Hematopoietic multipotent progenitor cell treated with erythropoietin and hydrocortisone succinate and interleukin-3 and kit ligand, for 17 days (in vitro differentiated cells): ENCODE data around the gene ADAP1.

ENCODE experiments used
- DNase-seq: peaks from one replicate; pipeline ENCODE4 v3.0.0-alpha.2; 2015; ENCODE audit warnings: low spot score

Gene ADAP1

GRCh38 chr7:862157-862556, 92.3 kb downstream of the ADAP1 start:
- no peak for DNase-seq

GRCh38 chr7:861222-861621, 93.3 kb downstream of the ADAP1 start:
- DNase-seq: no peak

DNA sequence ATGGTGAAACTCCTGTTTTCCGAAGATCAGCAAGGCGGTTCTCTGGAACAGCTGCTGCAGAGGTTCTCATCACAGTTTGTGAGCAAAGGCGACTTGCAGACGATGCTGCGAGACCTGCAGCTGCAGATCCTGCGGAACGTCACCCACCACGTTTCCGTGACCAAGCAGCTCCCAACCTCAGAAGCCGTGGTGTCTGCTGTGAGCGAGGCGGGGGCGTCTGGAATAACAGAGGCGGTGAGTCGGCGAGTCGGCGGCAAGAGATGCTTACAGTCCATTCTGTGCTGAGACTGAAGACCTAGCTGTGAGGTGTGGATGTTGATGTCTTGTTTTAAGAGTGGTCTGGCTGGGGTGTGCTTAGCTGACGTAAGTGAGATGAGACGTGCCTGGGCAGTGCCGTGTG, 94.3 kb downstream of the ADAP1 start:
- no peak for DNase-seq

- DNase-seq: no peak
Measured at GRCh38 chr7:859359-860030, 95.0 kb downstream of the ADAP1 start.

DNA sequence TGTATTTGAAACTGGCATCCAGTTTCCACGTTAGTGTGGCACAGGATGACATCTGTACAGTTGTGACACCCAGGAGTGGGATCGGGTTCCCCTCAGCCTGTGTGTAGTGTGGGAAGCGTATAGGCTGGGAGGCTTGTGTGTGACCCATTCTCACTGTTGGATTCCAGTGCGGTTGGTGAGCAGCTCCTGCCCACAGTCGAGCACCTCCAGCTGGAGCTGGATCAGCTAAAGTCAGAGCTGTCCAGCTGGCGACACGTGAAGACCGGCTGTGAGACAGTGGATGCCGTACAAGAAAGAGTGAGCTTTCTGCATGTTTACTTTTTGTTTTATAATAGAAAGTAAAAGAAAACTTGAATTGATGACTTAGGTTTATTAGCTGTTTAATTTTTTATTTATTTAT, 96.8 kb downstream of the ADAP1 start:
- no peak for DNase-seq

DNA sequence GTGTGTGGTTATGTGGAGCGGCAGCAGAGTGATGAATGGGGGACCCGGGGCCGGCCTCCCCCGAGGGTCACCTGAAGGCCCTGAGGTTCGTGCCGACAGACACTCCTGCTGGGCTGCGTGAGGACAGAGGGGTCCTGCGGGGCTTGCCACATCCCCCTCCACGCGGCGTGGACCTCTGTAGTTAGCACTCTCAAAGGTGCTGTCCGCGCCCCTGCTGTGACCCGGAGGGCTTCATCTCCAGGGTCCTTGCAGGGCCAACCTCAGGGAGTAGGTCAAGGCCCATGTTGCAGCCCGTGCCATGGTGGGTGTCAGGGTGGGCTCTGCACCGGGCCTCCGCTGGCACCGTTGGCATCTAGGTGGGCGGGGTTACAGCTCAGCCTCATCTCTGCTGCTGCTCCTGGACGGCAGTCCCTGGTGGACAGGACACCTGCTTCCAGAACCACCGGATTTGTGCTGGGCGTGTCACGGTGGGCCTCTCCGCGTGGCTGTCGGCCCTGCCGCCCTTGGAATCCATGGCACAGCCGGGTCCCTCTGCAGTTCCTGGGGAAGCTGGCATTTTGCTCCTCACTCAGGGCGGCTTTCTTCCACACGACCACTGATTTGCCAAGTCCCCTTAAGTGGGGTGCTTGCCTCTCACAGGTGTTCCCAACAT, 97.9 kb downstream of the ADAP1 start:
- no peak for DNase-seq

GRCh38 chr7:855686-856369, 98.7 kb downstream of the ADAP1 start:
- no peak for DNase-seq

GRCh38 chr7:854118-854775, 100.2 kb downstream of the ADAP1 start:
- no peak for DNase-seq

GRCh38 chr7:853366-854117, 100.9 kb downstream of the ADAP1 start:
- DNase-seq: no peak

- DNase-seq: no peak
Measured at GRCh38 chr7:851204-851603, 103.3 kb downstream of the ADAP1 start.

DNA sequence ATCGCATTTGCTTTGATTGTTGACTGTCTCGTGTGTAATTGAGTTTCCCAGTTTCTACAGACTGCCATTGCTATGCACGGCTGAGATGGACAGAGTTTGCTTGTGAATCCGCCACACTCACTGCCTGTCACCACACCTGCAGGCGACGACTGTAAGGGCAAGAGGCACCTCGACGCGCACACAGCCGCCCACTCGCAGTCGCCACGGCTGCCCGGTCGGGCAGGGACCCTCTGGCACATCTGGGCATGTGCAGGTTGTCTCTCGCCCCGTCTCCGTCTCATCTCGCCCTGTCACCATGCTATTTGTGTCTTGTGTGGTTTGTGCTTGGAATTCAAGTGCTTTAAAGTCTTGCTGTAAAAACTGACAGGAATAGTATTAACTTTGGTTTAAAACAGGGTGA, 104.7 kb downstream of the ADAP1 start:
- no peak for DNase-seq

- DNase-seq: no peak
Measured at GRCh38 chr7:849145-849544, 105.3 kb downstream of the ADAP1 start.
